Brain microvascular endothelial cell (primary cell): ENCODE results near the gene MIER2.

Experiments used
- DNase-seq: peaks from one replicate; pipeline ENCODE4 v3.0.0-alpha.2; 2020
- H3K27ac ChIP-seq: fragments of 250-450 bp; sonication (Bioruptor Pico); 2 replicates; pipeline ENCODE4 v1.5.1; 2020; ENCODE audit warnings: mild to moderate bottlenecking, moderate library complexity
- H3K27me3 ChIP-seq: fragments of 250-450 bp; sonication (Bioruptor Pico); replicated peaks from 2 replicates; pipeline ENCODE4 v1.5.1; 2020; ENCODE audit warnings: mild to moderate bottlenecking
- H3K36me3 ChIP-seq: fragments of 250-450 bp; sonication (Bioruptor Pico); replicated peaks from 2 replicates; pipeline ENCODE4 v1.5.1; 2020; ENCODE audit warnings: mild to moderate bottlenecking
- H3K4me3 ChIP-seq: 2 replicates; pipeline ENCODE4 v1.5.1; 2011; ENCODE audit warnings: low read depth, mild to moderate bottlenecking, control low read depth, low read length, moderate library complexity
- CTCF ChIP-seq: IDR thresholded peaks from 2 replicates; pipeline ENCODE4 v1.5.1; 2011; ENCODE audit warnings: low read depth, mild to moderate bottlenecking, moderate library complexity, low read length, control low read depth, inconsistent platforms; ENCODE audit errors: missing control alignments
- in situ Hi-C: cut with HindIII; loops from 2 replicates; pipeline ENCODE4 v1.10.0; 2017; ENCODE audit warnings: low sequenced_read_pairs, low pct_ligation_motif_present

Gene MIER2

GRCh38 chr19:279656-280055 is 64.9 kb downstream of the MIER2 start:
- no peak for DNase-seq
- in situ Hi-C loops: no loop called here
- TF ChIP-seq CTCF: no peak

GRCh38 chr19:279231-279630 is 65.4 kb downstream of the MIER2 start:
- no peak for TF ChIP-seq CTCF
- no peak for DNase-seq
- no peak overlapping the region for H3K4me3 ChIP-seq
- no peaks in the 10 kb centered on the region for H3K27me3 ChIP-seq
- in situ Hi-C loops: no loop called here
- H3K27ac ChIP-seq: no peak overlapping the region
- no peaks in the 10 kb centered on the region for H3K36me3 ChIP-seq

More at GRCh38 chr19:279656-280055, 64.9 kb downstream of the MIER2 start:
- no peak overlapping the region for H3K4me3 ChIP-seq
- H3K27me3 ChIP-seq: no peaks in the 10 kb centered on the region
- H3K27ac ChIP-seq: no peak overlapping the region
- H3K36me3 ChIP-seq: no peaks in the 10 kb centered on the region

- Histone ChIP-seq H3K27ac (no peak overlapping the region), H3K36me3 (no peaks in the 10 kb centered on the region), H3K27me3 (no peaks in the 10 kb centered on the region), H3K4me3 (no peak overlapping the region)
- no peak for TF ChIP-seq CTCF
- peak; percentile 32 for DNase-seq
- in situ Hi-C loops: no loop called here
Measured at GRCh38 chr19:277581-278165, 66.9 kb downstream of the MIER2 start.

- no peak for DNase-seq
- Histone ChIP-seq H3K27me3 (no peaks in the 10 kb centered on the region), H3K4me3 (no peak overlapping the region), H3K36me3 (no peaks in the 10 kb centered on the region), H3K27ac (no peak overlapping the region)
- TF ChIP-seq CTCF: no peak
- in situ Hi-C loops: no loop called here
Measured at GRCh38 chr19:277131-277530, 67.5 kb downstream of the MIER2 start.

GRCh38 chr19:275958-276646 is 68.5 kb downstream of the MIER2 start:
- in situ Hi-C loops: no loop called here
- no peaks in the 10 kb centered on the region for H3K27me3 ChIP-seq
- H3K4me3 ChIP-seq: no peak overlapping the region
- DNase-seq: no peak
- H3K27ac ChIP-seq: no peak overlapping the region
- no peak for TF ChIP-seq CTCF
- no peaks in the 10 kb centered on the region for H3K36me3 ChIP-seq
